NB4 (cell line): ENCODE measurements around the gene RIPOR3.

ENCODE experiments used
- MYC ChIP-seq: IDR thresholded peaks from 2 replicates; pipeline ENCODE4 v1.6.1; 2011; ENCODE audit warnings: low read depth, low read length
- POLR2A ChIP-seq: IDR thresholded peaks from 2 replicates; pipeline ENCODE4 v1.6.1; 2011; ENCODE audit warnings: mild to moderate bottlenecking; ENCODE audit not compliant: insufficient read length; ENCODE audit errors: extremely low read depth
- TF ChIP-seq, protein P1 (sequence below): IDR thresholded peaks from one replicate; pipeline ENCODE4 v1.5.1; 2012; ENCODE audit warnings: low read depth, low read length
- TF ChIP-seq, protein P2 (sequence below): IDR thresholded peaks from 2 replicates; pipeline ENCODE4 v1.6.1; 2011; ENCODE audit warnings: low read depth, low read length

DNA sequence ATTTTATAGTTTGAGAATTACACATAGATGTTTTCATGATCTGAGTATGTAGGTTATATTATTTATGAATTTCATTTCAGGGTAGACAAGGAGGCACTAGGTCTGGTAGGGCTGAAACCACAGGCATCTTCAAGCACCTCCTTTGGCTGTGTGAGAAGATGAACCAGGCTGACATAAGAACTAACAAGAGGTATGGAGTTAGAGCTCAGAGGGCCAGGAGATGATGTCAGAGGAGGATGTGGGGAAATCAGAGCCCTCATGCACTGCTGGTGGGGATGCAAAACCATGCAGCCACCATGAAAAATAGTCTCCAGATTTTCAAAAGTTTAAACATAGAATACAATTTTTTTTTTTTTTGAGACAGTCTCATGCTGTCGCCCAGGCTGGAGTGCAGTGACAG, 13.6 kb upstream of the RIPOR3 start:
- TF ChIP-seq POLR2A (no peak), MYC (no peak)
- TF ChIP-seq, protein P1, sequence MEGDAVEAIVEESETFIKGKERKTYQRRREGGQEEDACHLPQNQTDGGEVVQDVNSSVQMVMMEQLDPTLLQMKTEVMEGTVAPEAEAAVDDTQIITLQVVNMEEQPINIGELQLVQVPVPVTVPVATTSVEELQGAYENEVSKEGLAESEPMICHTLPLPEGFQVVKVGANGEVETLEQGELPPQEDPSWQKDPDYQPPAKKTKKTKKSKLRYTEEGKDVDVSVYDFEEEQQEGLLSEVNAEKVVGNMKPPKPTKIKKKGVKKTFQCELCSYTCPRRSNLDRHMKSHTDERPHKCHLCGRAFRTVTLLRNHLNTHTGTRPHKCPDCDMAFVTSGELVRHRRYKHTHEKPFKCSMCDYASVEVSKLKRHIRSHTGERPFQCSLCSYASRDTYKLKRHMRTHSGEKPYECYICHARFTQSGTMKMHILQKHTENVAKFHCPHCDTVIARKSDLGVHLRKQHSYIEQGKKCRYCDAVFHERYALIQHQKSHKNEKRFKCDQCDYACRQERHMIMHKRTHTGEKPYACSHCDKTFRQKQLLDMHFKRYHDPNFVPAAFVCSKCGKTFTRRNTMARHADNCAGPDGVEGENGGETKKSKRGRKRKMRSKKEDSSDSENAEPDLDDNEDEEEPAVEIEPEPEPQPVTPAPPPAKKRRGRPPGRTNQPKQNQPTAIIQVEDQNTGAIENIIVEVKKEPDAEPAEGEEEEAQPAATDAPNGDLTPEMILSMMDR, result no peak
- TF ChIP-seq, protein P2, sequence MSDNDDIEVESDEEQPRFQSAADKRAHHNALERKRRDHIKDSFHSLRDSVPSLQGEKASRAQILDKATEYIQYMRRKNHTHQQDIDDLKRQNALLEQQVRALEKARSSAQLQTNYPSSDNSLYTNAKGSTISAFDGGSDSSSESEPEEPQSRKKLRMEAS, result no peak
